ENCODE results near the gene BRICD5. TPM values are rescaled to one million over a fixed set of nuclear protein-coding genes. Genes with fewer than 3 reads are reported as not detected.
A peak's percentile ranks its signal among the peaks of the same experiment; 100 is the strongest.

BRICD5 gene
- total RNA-seq, 8 experiments from 2014 or later = 1.1 to 15.1 (median 8.4) TPM

- 77 to 93% (median 90%) methylated on average over 2 to 10 of the region's 28 CpGs; no CpG with 5 or more reads in 5 of the 10 experiments for WGBS, 10 experiments
- in situ Hi-C loops (cut with MboI; ENCODE audit: low pct_unique_long_range_greater_than_20kb in 2 of 9, low sequenced_read_pairs in 9 of 9, unreplicated experiment in 9 of 9) = no loop called here
- H3K27ac ChIP-seq = no peak overlapping the region
- H3K4me3 ChIP-seq = no peak overlapping the region
- ATAC-seq (replicated peaks in 6 of 8) = no peak
- peaks cover 13 to 25% of the 10 kb centered on the region in 2 donors for H3K4me1 ChIP-seq (replicated peaks in 1 of 2)
These were observed 24.6 kb upstream of the BRICD5 start for GRCh38 chr16:2235234-2235651.

DNA sequence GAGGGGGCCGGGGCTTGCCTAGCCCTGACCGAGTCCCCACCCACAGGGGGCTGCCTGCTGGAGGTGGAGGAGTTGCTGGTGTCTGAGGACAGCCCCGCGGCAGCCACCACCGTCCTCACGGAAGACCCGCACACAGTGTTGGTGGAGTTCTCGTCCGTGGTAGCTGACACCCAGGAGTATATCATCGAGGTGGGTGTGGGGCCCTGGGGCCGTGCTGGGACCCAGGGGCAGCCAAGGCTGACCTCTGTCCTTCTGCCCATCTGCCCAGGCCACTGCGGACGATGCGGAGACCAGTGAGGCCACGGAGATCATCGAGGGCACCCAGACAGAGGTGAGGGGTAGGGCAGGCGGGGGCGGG is 24.1 kb upstream of the BRICD5 start:
- in situ Hi-C loops (cut with MboI; ENCODE audit: low pct_unique_long_range_greater_than_20kb in 2 of 9, low sequenced_read_pairs in 9 of 9, unreplicated experiment in 9 of 9) = no loop called here
- Histone ChIP-seq H3K4me3 (no peak overlapping the region), H3K4me1 (replicated peaks in 1 of 2) (peaks cover 13 to 25% of the 10 kb centered on the region in 2 donors), H3K27ac (no peak overlapping the region)
- no CpG with 5 or more reads among the region's 18 CpGs for WGBS, 10 experiments
- ATAC-seq (replicated peaks in 6 of 8) = no peak

GRCh38 chr16:2233872-2234812 is 23.5 kb upstream of the BRICD5 start:
- 80 to 100% (median 95%) methylated on average over 1 to 19 of the region's 51 CpGs; no CpG with 5 or more reads in 4 of the 10 experiments for WGBS, 10 experiments

GRCh38 chr16:2233046-2233775 is 22.5 kb upstream of the BRICD5 start:
- H3K27ac ChIP-seq = no peak overlapping the region
- peaks cover 13 to 24% of the 10 kb centered on the region in 2 donors for H3K4me1 ChIP-seq (replicated peaks in 1 of 2)
- in situ Hi-C loops (cut with MboI; ENCODE audit: low pct_unique_long_range_greater_than_20kb in 2 of 9, low sequenced_read_pairs in 9 of 9, unreplicated experiment in 9 of 9) = no loop called here
- no peak for ATAC-seq (replicated peaks in 6 of 8)
- no peak overlapping the region for H3K4me3 ChIP-seq
- 80 to 94% methylated on average over 2 to 3 of the region's 28 CpGs; no CpG with 5 or more reads in 8 of the 10 experiments for WGBS, 10 experiments

More at GRCh38 chr16:2233872-2234812, 23.5 kb upstream of the BRICD5 start:
- no peak for ATAC-seq (replicated peaks in 6 of 8)
- H3K4me3 ChIP-seq = no peak overlapping the region
- H3K27ac ChIP-seq = no peak overlapping the region
- in situ Hi-C loops (cut with MboI; ENCODE audit: low pct_unique_long_range_greater_than_20kb in 2 of 9, low sequenced_read_pairs in 9 of 9, unreplicated experiment in 9 of 9) = no loop called here
- H3K4me1 ChIP-seq (replicated peaks in 1 of 2) = peaks cover 13 to 25% of the 10 kb centered on the region in 2 donors

- H3K4me3 ChIP-seq = no peak overlapping the region
- in situ Hi-C loops (cut with MboI; ENCODE audit: low pct_unique_long_range_greater_than_20kb in 2 of 9, low sequenced_read_pairs in 9 of 9, unreplicated experiment in 9 of 9) = no loop called here
- no peak for ATAC-seq (replicated peaks in 6 of 8)
- peaks cover 13 to 15% of the 10 kb centered on the region in 2 donors for H3K4me1 ChIP-seq (replicated peaks in 1 of 2)
- 90 to 95% methylated on average over 2 to 4 of the region's 41 CpGs; no CpG with 5 or more reads in 8 of the 10 experiments for WGBS, 10 experiments
- no peak overlapping the region for H3K27ac ChIP-seq
These were observed 21.7 kb upstream of the BRICD5 start for GRCh38 chr16:2232094-2232990.

DNA sequence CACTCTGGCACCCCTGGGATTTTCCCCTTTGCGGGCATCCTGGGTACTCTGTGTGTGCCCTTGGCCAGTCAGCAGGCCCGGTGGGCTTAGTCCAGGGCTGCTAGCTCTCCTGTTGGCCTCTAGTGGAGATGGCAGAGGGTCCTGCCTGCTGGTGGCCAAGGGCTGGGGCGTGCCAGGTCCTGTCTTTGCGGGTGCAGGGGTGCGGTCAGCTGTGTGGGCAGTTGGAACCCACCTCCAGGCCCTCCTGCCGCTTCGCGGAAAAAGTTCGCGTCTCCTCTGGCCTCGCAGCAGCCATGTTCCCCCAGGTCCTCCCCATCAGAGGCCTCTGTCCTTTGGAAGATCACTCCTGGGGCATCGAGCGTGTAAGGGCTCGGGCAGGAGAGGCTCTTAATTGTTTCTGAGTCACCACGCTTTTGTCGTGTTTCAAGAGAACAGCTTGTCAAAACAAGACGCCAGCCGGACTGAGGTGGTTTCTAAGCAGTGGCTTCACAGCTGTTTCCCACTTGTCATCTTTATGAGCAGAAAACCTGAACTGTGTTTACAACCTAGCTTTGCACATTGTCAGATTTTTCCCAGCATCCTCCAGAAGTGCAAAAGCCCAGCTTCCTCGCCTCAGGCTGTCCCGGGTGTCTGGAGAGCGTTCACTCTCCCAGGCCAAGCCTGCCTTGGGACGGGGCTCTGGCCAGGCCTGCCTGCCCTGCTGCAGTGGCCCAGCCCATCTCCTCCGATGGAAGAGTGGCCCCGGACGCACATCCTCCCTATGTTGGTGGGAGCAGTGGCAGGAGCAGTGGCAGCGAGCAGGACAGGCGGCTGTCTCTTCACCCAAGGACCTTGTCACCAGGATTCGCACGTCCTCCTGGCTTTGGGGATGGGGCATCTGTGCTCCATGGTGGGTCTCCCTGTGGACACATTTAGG is 20.6 kb upstream of the BRICD5 start:
- in situ Hi-C loops (cut with MboI; ENCODE audit: low pct_unique_long_range_greater_than_20kb in 2 of 9, low sequenced_read_pairs in 9 of 9, unreplicated experiment in 9 of 9) = no loop called here
- Histone ChIP-seq H3K4me1 (replicated peaks in 1 of 2) (peaks cover 3 to 6% of the 10 kb centered on the region in 2 donors), H3K27ac (peak overlapping the region in 1 of 2 donors; percentile 51), H3K4me3 (no peak overlapping the region)
- peak in 5 of 8 experiments; percentile 56 to 82 (median 63) for ATAC-seq (replicated peaks in 6 of 8)
- 65 to 93% (median 83%) methylated on average over 2 to 15 of the region's 29 CpGs; no CpG with 5 or more reads in 2 of the 10 experiments for WGBS, 10 experiments

DNA sequence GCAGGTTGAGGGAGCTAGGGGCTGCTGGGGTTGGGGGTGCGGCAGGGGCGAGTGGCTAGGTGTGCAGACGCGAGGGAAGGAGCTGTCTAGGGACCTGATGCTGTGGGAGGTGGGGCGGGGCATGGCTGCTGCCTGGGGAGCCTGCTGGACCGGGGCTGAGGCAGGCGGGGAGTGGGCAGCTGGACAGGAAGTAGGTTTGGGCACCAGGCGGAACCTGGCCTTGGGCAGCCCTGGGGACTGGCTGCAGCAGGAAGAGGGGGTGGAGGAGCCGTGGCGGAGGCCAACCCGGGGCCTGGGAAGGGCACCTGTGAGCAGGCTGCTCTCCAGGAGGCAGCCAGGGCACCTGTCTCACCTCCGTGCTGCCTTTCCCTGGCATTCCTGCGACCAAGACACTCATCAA is 19.7 kb upstream of the BRICD5 start:
- in situ Hi-C loops (cut with MboI; ENCODE audit: low pct_unique_long_range_greater_than_20kb in 2 of 9, low sequenced_read_pairs in 9 of 9, unreplicated experiment in 9 of 9) = no loop called here
- WGBS, 10 experiments = no CpG with 5 or more reads among the region's 13 CpGs
- ATAC-seq (replicated peaks in 6 of 8) = no peak
- Histone ChIP-seq H3K4me3 (no peak overlapping the region), H3K27ac (peak overlapping the region in 1 of 2 donors; percentile 51), H3K4me1 (replicated peaks in 1 of 2) (no peaks in the 10 kb centered on the region)

- no peak overlapping the region for H3K4me3 ChIP-seq
- H3K4me1 ChIP-seq (replicated peaks in 1 of 2) = peaks cover 5% of the 10 kb centered on the region in 2 donors
- 80 to 100% (median 100%) methylated on average over 1 to 11 of the region's 23 CpGs; no CpG with 5 or more reads in 4 of the 10 experiments for WGBS, 10 experiments
- ATAC-seq (replicated peaks in 6 of 8) = no peak
- in situ Hi-C loops (cut with MboI; ENCODE audit: low pct_unique_long_range_greater_than_20kb in 2 of 9, low sequenced_read_pairs in 9 of 9, unreplicated experiment in 9 of 9) = no loop called here
- H3K27ac ChIP-seq = no peak overlapping the region
These were observed 19.1 kb upstream of the BRICD5 start for GRCh38 chr16:2229632-2230250.

DNA sequence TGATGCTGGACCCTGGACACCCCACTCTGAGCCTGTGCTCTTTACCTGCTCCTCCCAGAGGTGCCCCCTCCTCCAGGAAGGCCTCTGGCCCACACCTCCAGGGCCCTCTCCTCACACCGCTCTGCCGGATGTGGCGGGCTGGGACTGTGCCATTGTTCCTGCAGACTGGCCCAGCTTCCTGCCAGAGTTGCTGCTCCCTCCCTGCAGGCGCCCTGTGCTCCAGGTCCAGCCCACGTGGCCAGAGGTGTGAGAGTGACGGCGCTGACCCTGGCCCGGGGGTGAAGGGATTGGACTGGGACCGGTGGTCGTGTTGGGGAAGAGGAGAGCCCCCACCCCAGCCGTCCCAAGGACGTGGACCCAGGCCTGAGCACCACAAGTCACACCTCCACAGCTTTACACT is 18.4 kb upstream of the BRICD5 start:
- Histone ChIP-seq H3K4me1 (replicated peaks in 1 of 2) (peaks cover 10 to 11% of the 10 kb centered on the region in 2 donors), H3K4me3 (no peak overlapping the region), H3K27ac (no peak overlapping the region)
- no peak for ATAC-seq (replicated peaks in 6 of 8)
- WGBS, 10 experiments = 90 to 100% methylated on average over 2 to 8 of the region's 12 CpGs; no CpG with 5 or more reads in 8 of the 10 experiments
- in situ Hi-C loops (cut with MboI; ENCODE audit: low pct_unique_long_range_greater_than_20kb in 2 of 9, low sequenced_read_pairs in 9 of 9, unreplicated experiment in 9 of 9) = no loop called here

GRCh38 chr16:2228161-2228824 is 17.6 kb upstream of the BRICD5 start:
- 80 to 100% (median 100%) methylated on average over 1 of the region's 25 CpGs; no CpG with 5 or more reads in 7 of the 10 experiments for WGBS, 10 experiments
- Histone ChIP-seq H3K27ac (no peak overlapping the region), H3K4me1 (replicated peaks in 1 of 2) (peaks cover 10 to 11% of the 10 kb centered on the region in 2 donors), H3K4me3 (no peak overlapping the region)
- ATAC-seq (replicated peaks in 6 of 8) = no peak
- in situ Hi-C loops (cut with MboI; ENCODE audit: low pct_unique_long_range_greater_than_20kb in 2 of 9, low sequenced_read_pairs in 9 of 9, unreplicated experiment in 9 of 9) = no loop called here

DNA sequence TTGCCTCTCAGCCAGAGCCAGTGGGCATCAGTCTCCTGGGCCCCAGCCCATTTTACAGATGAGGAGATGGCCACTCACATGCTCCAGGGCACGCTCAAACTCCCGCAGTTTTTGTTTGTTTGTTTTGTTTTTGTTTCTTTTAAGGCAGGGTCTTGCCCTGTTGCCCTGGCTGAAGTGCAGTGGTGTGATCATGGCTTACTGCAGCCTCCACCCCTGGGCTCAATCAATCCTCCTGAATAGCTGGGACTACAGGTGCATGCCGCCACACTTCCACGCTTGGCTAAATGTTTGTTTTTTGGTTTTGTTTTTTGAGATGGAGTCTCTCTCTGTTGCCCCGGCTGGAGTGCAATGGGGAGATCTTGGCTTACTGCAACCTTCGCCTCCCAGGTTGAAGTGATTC is 16.3 kb upstream of the BRICD5 start:
- Histone ChIP-seq H3K27ac (no peak overlapping the region), H3K4me3 (no peak overlapping the region), H3K4me1 (replicated peaks in 1 of 2) (peaks cover 10 to 11% of the 10 kb centered on the region in 2 donors)
- in situ Hi-C loops (cut with MboI; ENCODE audit: low pct_unique_long_range_greater_than_20kb in 2 of 9, low sequenced_read_pairs in 9 of 9, unreplicated experiment in 9 of 9) = no loop called here
- no peak for ATAC-seq (replicated peaks in 6 of 8)
- WGBS, 10 experiments = 81 to 100% (median 93%) methylated on average over 1 to 5 of the region's 6 CpGs; no CpG with 5 or more reads in 5 of the 10 experiments
